Vagina (tissue), 2 donors: ENCODE data around the gene SPDYE18. TPM values are rescaled to one million over a fixed set of nuclear protein-coding genes. Genes with fewer than 3 reads are reported as not detected.
A peak's percentile ranks its signal among the peaks of the same experiment; 100 is the strongest.
"Not testable (repeated sequence)": the region's sequence is repeated elsewhere in the genome, so short reads cannot be mapped to it uniquely, and the experiment has no call there.

Experiments used
- DNase-seq, 2 donors: peaks; one replicate each; pipeline ENCODE4 v3.0.0-alpha.2; 2017; ENCODE audit errors: extremely low spot score in 2 of 2
- H3K27ac ChIP-seq: fragments of 200-600 bp; sonication (generic); one replicate; pipeline ENCODE4 v1.5.1; 2019
- H3K27me3 ChIP-seq: fragments of 200-600 bp; sonication (generic); one replicate; pipeline ENCODE4 v1.5.1; 2019
- H3K36me3 ChIP-seq, 2 donors: fragments of 200-600 bp; sonication (generic); one replicate each; pipeline ENCODE4 v1.5.1; 2017 to 2019
- H3K4me1 ChIP-seq: fragments of 200-600 bp; sonication (generic); one replicate; pipeline ENCODE4 v1.5.1; 2019
- H3K4me3 ChIP-seq, 2 donors: fragments of 200-600 bp; sonication (generic); 1 replicate in 1 of 2; 2 replicates in 1 of 2; pipeline ENCODE4 v1.5.1; 2016 to 2019
- H3K9me3 ChIP-seq: fragments of 200-600 bp; sonication (generic); one replicate; pipeline ENCODE4 v1.5.1; 2019
- POLR2AphosphoS5 ChIP-seq, 2 donors: sonication (generic); formaldehyde crosslinking; IDR thresholded peaks; one replicate each; pipeline ENCODE4 v1.9.0; 2017; ENCODE audit warnings: antibody characterized with exemption in 2 of 2, mild to moderate bottlenecking in 2 of 2, low read depth in 1 of 2; ENCODE audit not compliant: insufficient read depth in 1 of 2
- intact Hi-C: fragments of 100-400 bp; cut with DNase I; formaldehyde crosslinking; loops from one replicate; pipeline ENCODE4 v1.15.1; 2023
- total RNA-seq: library from RNA; depleted of rRNA; stranded (reverse); fragments of >200 nt; gene quantifications from one replicate; pipeline ENCODE4 v1.2.3, GENCODE V29; 2016

The SPDYE18 gene
- total RNA-seq, 1 donor from 2014 or later: 1.2 TPM

DNA sequence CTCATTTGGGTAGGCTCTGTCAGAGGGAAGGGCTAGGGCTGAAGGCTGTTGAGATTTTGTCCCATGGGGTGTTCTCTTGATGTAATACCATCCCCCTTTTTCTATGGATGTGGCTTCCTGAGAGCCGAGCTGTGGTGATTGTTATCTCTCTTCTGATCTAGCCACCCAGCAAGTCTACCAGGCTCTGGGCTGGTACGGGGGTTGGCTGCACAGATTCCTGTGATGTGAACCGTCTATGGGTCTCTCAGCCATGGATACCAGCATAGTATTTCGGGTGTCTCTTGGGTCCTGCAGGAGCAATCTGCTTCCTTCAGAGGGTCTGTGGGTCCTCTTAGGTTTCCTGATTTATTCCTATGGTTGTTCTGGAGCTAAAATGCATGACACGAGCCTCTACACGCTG lies 8.8 kb upstream of the SPDYE18 start:
- DNase-seq, intact Hi-C loops, H3K36me3 ChIP-seq, H3K9me3 ChIP-seq, H3K27ac ChIP-seq, H3K4me1 ChIP-seq, H3K4me3 ChIP-seq, H3K27me3 ChIP-seq: not testable (repeated sequence)

GRCh38 chr7:77065869-77066268 lies 3.5 kb upstream of the SPDYE18 start:
- intact Hi-C loops: not testable (repeated sequence)

DNA sequence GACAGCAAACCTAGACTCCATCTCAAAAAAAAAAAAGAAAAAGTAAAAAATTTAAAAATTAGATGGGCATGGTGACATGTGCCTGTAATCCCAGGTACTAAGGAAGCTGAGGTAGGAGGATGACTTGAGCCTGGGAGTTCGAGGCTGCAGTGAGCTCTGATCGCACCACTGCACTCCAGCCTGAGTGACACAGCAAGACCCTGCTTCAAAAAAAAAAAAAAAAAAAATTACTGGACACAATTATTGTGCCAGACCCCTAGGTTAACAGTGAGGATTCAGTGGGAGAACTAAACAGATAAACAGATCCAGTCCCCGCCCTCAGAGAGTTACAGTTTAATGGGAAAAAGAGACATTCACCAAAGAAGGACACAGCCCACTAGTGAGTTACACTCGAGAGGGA lies 1.4 kb upstream of the SPDYE18 start:
- DNase-seq, intact Hi-C loops, H3K9me3 ChIP-seq, H3K36me3 ChIP-seq, H3K27ac ChIP-seq, H3K4me3 ChIP-seq, H3K27me3 ChIP-seq, H3K4me1 ChIP-seq: not testable (repeated sequence)

More at GRCh38 chr7:77065869-77066268, 3.5 kb upstream of the SPDYE18 start:
- H3K4me1 ChIP-seq, H3K9me3 ChIP-seq, H3K27ac ChIP-seq, H3K27me3 ChIP-seq, DNase-seq, H3K4me3 ChIP-seq, H3K36me3 ChIP-seq: not testable (repeated sequence)

GRCh38 chr7:77032261-77032660 lies 30.1 kb downstream of the SPDYE18 start, which contains the start of gene SPDYE17:
SPDYE17 (minus strand) TSS chr7:77032361; CDS start chr7:77030570, 1,791 bp downstream.
- H3K27ac ChIP-seq, H3K27me3 ChIP-seq, H3K4me3 ChIP-seq, H3K9me3 ChIP-seq, intact Hi-C loops, DNase-seq, H3K4me1 ChIP-seq, H3K36me3 ChIP-seq: not testable (repeated sequence)

- H3K27ac ChIP-seq, H3K27me3 ChIP-seq, H3K4me3 ChIP-seq, H3K9me3 ChIP-seq, H3K4me1 ChIP-seq, intact Hi-C loops, H3K36me3 ChIP-seq, DNase-seq: not testable (repeated sequence)
Measured at GRCh38 chr7:77026349-77026748, 36.0 kb downstream of the SPDYE18 start.

DNA sequence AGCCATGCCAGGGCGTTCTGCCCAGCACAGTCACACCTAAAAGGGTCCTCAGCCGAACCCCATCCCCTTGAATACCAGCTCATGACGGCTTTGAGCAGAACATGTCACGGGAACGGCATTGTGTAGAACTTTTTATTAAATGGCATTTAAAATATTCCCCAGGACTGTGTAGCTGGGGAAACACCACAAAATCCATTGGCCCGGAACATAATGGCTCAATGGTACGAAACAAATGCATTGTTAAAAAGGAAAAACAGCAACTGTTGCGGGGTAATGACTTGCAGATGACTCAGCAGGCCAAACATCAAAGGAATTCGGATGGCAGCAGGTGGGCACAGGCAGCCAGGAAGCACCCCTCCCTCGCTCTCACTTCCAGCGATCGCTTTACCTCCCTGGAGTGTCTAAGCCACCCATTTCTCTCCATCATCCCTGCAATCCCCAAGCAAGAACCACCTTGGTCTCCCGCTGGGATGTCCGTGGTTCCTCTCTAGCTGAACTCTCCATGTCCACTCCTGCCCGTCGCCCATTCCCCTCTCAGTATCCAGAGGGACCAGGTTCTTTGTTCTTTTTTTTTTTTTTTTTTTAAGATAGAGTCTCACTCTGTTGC lies 52.2 kb downstream of the SPDYE18 start:
- intact Hi-C loops, H3K27me3 ChIP-seq, H3K27ac ChIP-seq, H3K9me3 ChIP-seq, H3K4me1 ChIP-seq, H3K4me3 ChIP-seq, H3K36me3 ChIP-seq: not testable (repeated sequence)
- DNase-seq: peak; percentile 3

DNA sequence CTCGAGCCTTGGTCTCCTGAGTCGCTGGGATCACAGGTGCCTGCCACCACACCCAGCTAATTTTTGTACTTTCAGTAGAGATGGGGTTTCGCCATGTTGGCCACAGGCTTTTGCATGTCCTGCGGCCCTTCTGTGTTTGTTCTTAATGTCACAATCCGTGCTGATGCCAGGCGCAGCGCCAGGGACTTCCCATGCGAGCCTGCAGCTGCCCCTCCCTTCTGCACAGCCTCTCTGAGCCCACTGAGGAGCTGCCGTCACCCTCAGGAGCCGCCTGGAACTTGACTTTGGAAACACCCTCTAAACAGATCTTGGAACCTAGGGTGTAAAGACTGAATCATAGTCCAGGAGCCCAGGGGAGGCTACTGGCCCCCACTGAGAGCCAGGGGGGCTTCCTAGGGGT lies 54.4 kb downstream of the SPDYE18 start:
- TF ChIP-seq POLR2AphosphoS5 (IDR thresholded peaks at IDR 0.05; ENCODE audit: insufficient read depth in 1 of 2, low read depth in 1 of 2): peak; percentile 29 to 42
- H3K9me3 ChIP-seq, H3K4me3 ChIP-seq, H3K4me1 ChIP-seq, H3K36me3 ChIP-seq, intact Hi-C loops, H3K27me3 ChIP-seq: not testable (repeated sequence)
- peak; percentile 90 to 94 for DNase-seq
- H3K27ac ChIP-seq: peak overlapping the region; percentile 20

- DNase-seq: peak; percentile 67 to 94
- H3K4me3 ChIP-seq, H3K27me3 ChIP-seq, H3K9me3 ChIP-seq, H3K4me1 ChIP-seq, H3K36me3 ChIP-seq, H3K27ac ChIP-seq, intact Hi-C loops: not testable (repeated sequence)
Measured at GRCh38 chr7:77006127-77007110, 55.9 kb downstream of the SPDYE18 start.

DNA sequence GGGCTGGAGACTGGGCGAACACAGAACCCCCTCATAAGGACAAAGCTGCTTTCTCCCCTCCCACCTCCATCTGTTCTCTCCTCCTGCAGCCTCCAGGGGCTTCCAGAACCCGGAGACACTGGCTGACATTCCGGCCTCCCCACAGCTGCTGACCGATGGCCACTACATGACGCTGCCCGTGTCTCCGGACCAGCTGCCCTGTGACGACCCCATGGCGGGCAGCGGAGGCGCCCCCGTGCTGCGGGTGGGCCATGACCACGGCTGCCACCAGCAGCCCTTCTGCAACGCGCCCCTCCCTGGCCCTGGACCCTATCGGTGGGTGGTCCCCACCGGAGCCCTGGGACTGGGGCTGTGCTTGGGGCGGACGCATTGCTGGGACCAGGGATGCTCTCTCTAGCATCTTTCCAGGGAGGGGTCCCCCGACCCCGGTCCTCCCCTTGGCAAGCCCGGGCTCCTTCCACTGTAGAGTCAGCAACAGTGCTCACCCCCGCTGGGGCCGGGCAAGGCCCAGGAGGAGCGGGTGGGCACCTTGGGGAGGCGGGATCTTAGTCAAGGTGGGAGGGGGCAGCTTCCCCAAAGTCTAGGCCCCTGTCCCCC lies 56.8 kb downstream of the SPDYE18 start:
- H3K36me3 ChIP-seq, H3K4me1 ChIP-seq, H3K4me3 ChIP-seq, H3K27me3 ChIP-seq, H3K27ac ChIP-seq, intact Hi-C loops, H3K9me3 ChIP-seq: not testable (repeated sequence)
- peak; percentile 11 to 16 for DNase-seq

DNA sequence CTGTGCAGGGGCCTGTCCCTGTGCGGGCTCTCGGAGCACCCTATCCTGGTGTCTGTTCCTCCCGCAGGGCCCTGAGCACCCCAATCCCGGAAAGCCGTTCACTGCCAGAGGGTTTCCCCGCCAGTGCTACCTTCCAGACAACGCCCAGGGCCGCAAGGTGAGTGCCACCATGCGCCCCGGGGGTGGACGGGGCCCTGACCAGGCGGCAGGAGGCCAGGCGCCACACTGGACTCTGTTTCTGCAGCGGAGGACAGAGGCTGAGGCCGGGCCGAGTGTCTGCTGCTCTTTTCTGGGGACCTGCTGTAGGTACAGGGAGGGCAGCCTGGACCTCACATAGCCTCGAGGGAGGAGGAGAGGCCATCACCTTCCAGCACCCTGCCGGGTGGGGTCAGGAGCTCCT lies 58.2 kb downstream of the SPDYE18 start:
- H3K27ac ChIP-seq, H3K27me3 ChIP-seq, H3K4me3 ChIP-seq, H3K4me1 ChIP-seq, H3K9me3 ChIP-seq, H3K36me3 ChIP-seq, intact Hi-C loops, DNase-seq: not testable (repeated sequence)

GRCh38 chr7:77003241-77003640 lies 59.1 kb downstream of the SPDYE18 start:
- intact Hi-C loops, H3K9me3 ChIP-seq, H3K27ac ChIP-seq, H3K36me3 ChIP-seq, DNase-seq, H3K4me1 ChIP-seq, H3K27me3 ChIP-seq, H3K4me3 ChIP-seq: not testable (repeated sequence)

DNA sequence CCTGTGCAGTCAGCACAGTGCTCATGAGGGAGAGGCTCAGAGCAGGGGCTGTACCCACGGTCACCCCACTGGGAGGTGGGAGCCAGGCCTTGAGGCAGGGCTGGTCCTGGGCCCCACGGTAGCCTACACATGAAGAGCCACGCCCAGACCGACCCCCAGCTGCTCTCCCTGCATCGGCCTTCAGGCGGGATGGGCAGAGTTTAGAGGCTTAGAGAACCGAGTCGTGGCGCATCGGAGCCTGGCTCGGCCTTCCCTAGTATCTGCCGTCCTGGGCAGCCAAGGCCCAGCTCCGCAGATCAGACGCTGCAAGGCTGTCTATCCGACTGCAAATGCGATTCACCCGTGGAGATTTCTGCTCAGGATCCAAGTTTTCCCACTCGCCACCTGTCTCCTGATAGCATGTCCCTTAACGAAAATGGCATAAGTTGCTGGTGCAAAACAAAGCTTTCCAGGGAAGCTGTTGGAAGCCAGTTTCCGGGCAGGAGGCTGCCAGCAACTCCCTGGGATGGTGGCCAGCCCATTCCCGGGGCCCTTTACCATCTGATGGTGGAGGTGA lies 59.6 kb downstream of the SPDYE18 start:
- DNase-seq, H3K36me3 ChIP-seq, H3K27me3 ChIP-seq, H3K4me1 ChIP-seq, H3K9me3 ChIP-seq, intact Hi-C loops, H3K27ac ChIP-seq, H3K4me3 ChIP-seq: not testable (repeated sequence)

DNA sequence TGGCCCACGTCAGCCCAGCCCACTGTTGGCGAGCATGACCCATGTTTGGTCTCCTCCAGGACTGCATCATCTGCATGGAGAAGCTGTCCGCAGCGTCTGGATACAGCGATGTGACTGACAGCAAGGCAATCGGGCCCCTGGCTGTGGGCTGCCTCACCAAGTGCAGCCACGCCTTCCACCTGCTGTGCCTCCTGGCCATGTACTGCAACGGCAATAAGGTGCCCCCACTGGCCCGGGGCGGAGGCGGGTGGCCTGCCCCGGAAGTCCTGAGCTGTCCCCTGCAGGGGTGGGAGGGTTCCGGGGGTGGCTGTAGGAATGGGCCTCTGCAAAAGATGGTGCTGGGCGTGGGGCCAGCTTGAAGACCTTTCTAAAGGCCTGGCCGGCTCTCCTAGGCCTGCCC lies 60.3 kb downstream of the SPDYE18 start:
- H3K9me3 ChIP-seq, intact Hi-C loops, H3K4me1 ChIP-seq, H3K36me3 ChIP-seq, H3K27me3 ChIP-seq, DNase-seq, H3K27ac ChIP-seq, H3K4me3 ChIP-seq: not testable (repeated sequence)
